Activated T-cell treated with anti-CD3 and anti-CD28 coated beads, Interleukin-2, amount 50 U/mL, for 4 hours (primary cell): ENCODE results near the gene KMT5C. TPM values are rescaled to one million over a fixed set of nuclear protein-coding genes. Genes with fewer than 3 reads are reported as not detected.

Experiments used
- ATAC-seq, 2 donors: fragments of 200-7000 bp; cut with Tn5 transposase; one replicate each; pipeline ENCODE4 v1.10.0; 2021
- DNase-seq: peaks from one replicate; pipeline ENCODE4 v3.0.0-alpha.2; 2020
- H3K27me3 Mint-ChIP-seq: one replicate; pipeline ENCODE4 v1.8.0; 2021; ENCODE audit warnings: low read depth, mixed read lengths
- H3K36me3 Mint-ChIP-seq: one replicate; pipeline ENCODE4 v1.8.0; 2022; ENCODE audit warnings: mixed read lengths; ENCODE audit not compliant: insufficient read depth
- H3K4me1 Mint-ChIP-seq: one replicate; pipeline ENCODE4 v1.8.0; 2021; ENCODE audit warnings: low read depth, mixed read lengths
- H3K4me3 Mint-ChIP-seq: one replicate; pipeline ENCODE4 v1.8.0; 2021; ENCODE audit warnings: mild to moderate bottlenecking, moderate library complexity, mixed read lengths
- H3K9me3 Mint-ChIP-seq: one replicate; pipeline ENCODE4 v1.8.0; 2021; ENCODE audit warnings: mixed read lengths
- total RNA-seq, 3 donors: library from RNA; stranded (reverse); gene quantifications; one replicate each; pipeline ENCODE4 v1.2.1, GENCODE V29; 2021

The KMT5C gene
- total RNA-seq, 3 donors from 2014 or later = 8.1 to 9.2 (median 8.6) TPM

GRCh38 chr19:55362990-55363716 lies 23.5 kb downstream of the KMT5C start, which contains the start of gene GARIN5B:
TSS of gene GARIN5B (minus strand) at chr19:55363260. CDS start at chr19:55363066, 194 bp downstream.
- Mint-ChIP-seq H3K4me3 (no peak within 1 kb of the TSS), H3K9me3 (no peaks in the 10 kb centered on the region), H3K36me3 (no peaks in the 10 kb centered on the region), H3K4me1 (no peaks in the 10 kb centered on the region), H3K27me3 (peaks cover 12% of the 10 kb centered on the region)
- ATAC-seq (no peak), DNase-seq (no peak)

- DNase-seq = no peak
- Mint-ChIP-seq H3K4me3 (no peak overlapping the region), H3K4me1 (peaks cover 3% of the 10 kb centered on the region), H3K36me3 (no peaks in the 10 kb centered on the region), H3K9me3 (no peaks in the 10 kb centered on the region), H3K27me3 (peaks cover 21% of the 10 kb centered on the region)
- ATAC-seq = no peak
These were observed 25.6 kb downstream of the KMT5C start for GRCh38 chr19:55365245-55365644.

GRCh38 chr19:55365964-55366363 lies 26.3 kb downstream of the KMT5C start:
- peaks cover 5% of the 10 kb centered on the region for H3K4me1 Mint-ChIP-seq
- no peaks in the 10 kb centered on the region for H3K9me3 Mint-ChIP-seq
- DNase-seq = no peak
- H3K4me3 Mint-ChIP-seq = no peak overlapping the region
- H3K36me3 Mint-ChIP-seq = no peaks in the 10 kb centered on the region
- H3K27me3 Mint-ChIP-seq = peaks cover 27% of the 10 kb centered on the region
- no peak for ATAC-seq

GRCh38 chr19:55366790-55367189 lies 27.1 kb downstream of the KMT5C start:
- Mint-ChIP-seq H3K4me1 (peaks cover 5% of the 10 kb centered on the region), H3K36me3 (no peaks in the 10 kb centered on the region), H3K27me3 (peaks cover 36% of the 10 kb centered on the region), H3K4me3 (no peak overlapping the region), H3K9me3 (no peaks in the 10 kb centered on the region)
- DNase-seq (no peak), ATAC-seq (no peak)

GRCh38 chr19:55368106-55368505 lies 28.4 kb downstream of the KMT5C start:
- Mint-ChIP-seq H3K4me3 (no peak overlapping the region), H3K27me3 (peaks cover 44% of the 10 kb centered on the region), H3K4me1 (peaks cover 5% of the 10 kb centered on the region), H3K9me3 (no peaks in the 10 kb centered on the region), H3K36me3 (no peaks in the 10 kb centered on the region)
- DNase-seq (no peak), ATAC-seq (no peak)

GRCh38 chr19:55368701-55369563 lies 29.3 kb downstream of the KMT5C start:
- H3K4me1 Mint-ChIP-seq = peaks cover 8% of the 10 kb centered on the region
- peaks cover 48% of the 10 kb centered on the region for H3K27me3 Mint-ChIP-seq
- H3K4me3 Mint-ChIP-seq = no peak overlapping the region
- no peaks in the 10 kb centered on the region for H3K9me3 Mint-ChIP-seq
- ATAC-seq = peak; percentile 53 to 54
- DNase-seq = no peak
- H3K36me3 Mint-ChIP-seq = no peaks in the 10 kb centered on the region

GRCh38 chr19:55369653-55370304 lies 30.1 kb downstream of the KMT5C start:
- DNase-seq = no peak
- Mint-ChIP-seq H3K4me1 (peaks cover 8% of the 10 kb centered on the region), H3K36me3 (no peaks in the 10 kb centered on the region), H3K27me3 (peaks cover 53% of the 10 kb centered on the region), H3K4me3 (peak overlapping the region; percentile 58), H3K9me3 (no peaks in the 10 kb centered on the region)
- peak; percentile 67 to 75 for ATAC-seq

GRCh38 chr19:55370305-55370988 lies 30.8 kb downstream of the KMT5C start, which contains the start of gene IL11:
TSS of gene IL11 (minus strand) at chr19:55370463. CDS start at chr19:55370310, 153 bp downstream.
- H3K4me1 Mint-ChIP-seq = peaks cover 8% of the 10 kb centered on the region
- no peaks in the 10 kb centered on the region for H3K36me3 Mint-ChIP-seq
- DNase-seq (no peak), ATAC-seq (peak; percentile 23 to 32)
- no peaks in the 10 kb centered on the region for H3K9me3 Mint-ChIP-seq
- peaks cover 56% of the 10 kb centered on the region for H3K27me3 Mint-ChIP-seq
- H3K4me3 Mint-ChIP-seq = peak within 1 kb of the TSS; percentile 58

- no peak overlapping the region for H3K4me3 Mint-ChIP-seq
- H3K36me3 Mint-ChIP-seq = no peaks in the 10 kb centered on the region
- DNase-seq = no peak
- no peaks in the 10 kb centered on the region for H3K9me3 Mint-ChIP-seq
- peaks cover 52% of the 10 kb centered on the region for H3K27me3 Mint-ChIP-seq
- peaks cover 8% of the 10 kb centered on the region for H3K4me1 Mint-ChIP-seq
- ATAC-seq = peak; percentile 22 to 29
These were observed 32.8 kb downstream of the KMT5C start for GRCh38 chr19:55372316-55373081.

- Mint-ChIP-seq H3K4me1 (peaks cover 8% of the 10 kb centered on the region), H3K27me3 (peaks cover 45% of the 10 kb centered on the region), H3K4me3 (no peak overlapping the region), H3K9me3 (no peaks in the 10 kb centered on the region), H3K36me3 (no peaks in the 10 kb centered on the region)
- no peak for DNase-seq
- ATAC-seq = no peak
These were observed 33.8 kb downstream of the KMT5C start for GRCh38 chr19:55373306-55373992.

- Mint-ChIP-seq H3K4me3 (no peak overlapping the region), H3K9me3 (no peaks in the 10 kb centered on the region), H3K4me1 (peaks cover 8% of the 10 kb centered on the region), H3K27me3 (peaks cover 40% of the 10 kb centered on the region), H3K36me3 (no peaks in the 10 kb centered on the region)
- no peak for ATAC-seq
- DNase-seq = no peak
These were observed 34.5 kb downstream of the KMT5C start for GRCh38 chr19:55373993-55374757.

- no peak within 1 kb of the TSS for H3K4me3 Mint-ChIP-seq
These were observed 36.7 kb downstream of the KMT5C start, which contains the start of gene TMEM190 for GRCh38 chr19:55376241-55376933. TSS of gene TMEM190 (plus strand) at chr19:55376826. CDS start at chr19:55376854, 28 bp downstream.

More at GRCh38 chr19:55376241-55376933, 36.7 kb downstream of the KMT5C start, which contains the start of gene TMEM190:
- Mint-ChIP-seq H3K27me3 (peaks cover 25% of the 10 kb centered on the region), H3K9me3 (no peaks in the 10 kb centered on the region), H3K4me1 (peaks cover 3% of the 10 kb centered on the region), H3K36me3 (no peaks in the 10 kb centered on the region)
- ATAC-seq (no peak), DNase-seq (no peak)
